Ishikawa (cell line): ENCODE results near the gene TMEM161A.

Experiments used
- CEBPB ChIP-seq: IDR thresholded peaks from 2 replicates; pipeline ENCODE4 v1.6.1; 2012
- CREB1 ChIP-seq: IDR thresholded peaks from 2 replicates; pipeline ENCODE4 v1.6.1; 2012; ENCODE audit warnings: low read depth
- EGR1 ChIP-seq: IDR thresholded peaks from 2 replicates; pipeline ENCODE4 v1.6.1; 2012
- EP300 ChIP-seq: IDR thresholded peaks from 2 replicates; pipeline ENCODE4 v1.6.1; 2012; ENCODE audit warnings: borderline replicate concordance
- FOXM1 ChIP-seq: IDR thresholded peaks from 2 replicates; pipeline ENCODE4 v1.6.1; 2012; ENCODE audit warnings: low read depth, borderline replicate concordance
- NFIC ChIP-seq: IDR thresholded peaks from 2 replicates; pipeline ENCODE4 v1.6.1; 2012
- RAD21 ChIP-seq: IDR thresholded peaks from 2 replicates; pipeline ENCODE4 v1.6.1; 2012; ENCODE audit warnings: low read depth
- TAF1 ChIP-seq: IDR thresholded peaks from 2 replicates; pipeline ENCODE4 v1.6.1; 2012; ENCODE audit warnings: low read depth, mild to moderate bottlenecking
- TCF12 ChIP-seq: IDR thresholded peaks from 2 replicates; pipeline ENCODE4 v1.6.1; 2012; ENCODE audit warnings: low read depth
- TEAD4 ChIP-seq: IDR thresholded peaks from 2 replicates; pipeline ENCODE4 v1.6.1; 2012
- YY1 ChIP-seq: IDR thresholded peaks from 2 replicates; pipeline ENCODE4 v1.6.1; 2012; ENCODE audit warnings: low read depth
- ZBTB7A ChIP-seq: IDR thresholded peaks from 2 replicates; pipeline ENCODE4 v1.6.1; 2012; ENCODE audit warnings: low read depth
- TF ChIP-seq, protein P1 (sequence below): IDR thresholded peaks from 2 replicates; pipeline ENCODE4 v1.6.1; 2012; ENCODE audit warnings: low read depth, mild to moderate bottlenecking
- TF ChIP-seq, protein P2 (sequence below): IDR thresholded peaks from 2 replicates; pipeline ENCODE4 v1.6.1; 2012
- TF ChIP-seq, protein P3 (sequence below): IDR thresholded peaks from 2 replicates; pipeline ENCODE4 v1.6.1; 2012

TMEM161A gene

DNA sequence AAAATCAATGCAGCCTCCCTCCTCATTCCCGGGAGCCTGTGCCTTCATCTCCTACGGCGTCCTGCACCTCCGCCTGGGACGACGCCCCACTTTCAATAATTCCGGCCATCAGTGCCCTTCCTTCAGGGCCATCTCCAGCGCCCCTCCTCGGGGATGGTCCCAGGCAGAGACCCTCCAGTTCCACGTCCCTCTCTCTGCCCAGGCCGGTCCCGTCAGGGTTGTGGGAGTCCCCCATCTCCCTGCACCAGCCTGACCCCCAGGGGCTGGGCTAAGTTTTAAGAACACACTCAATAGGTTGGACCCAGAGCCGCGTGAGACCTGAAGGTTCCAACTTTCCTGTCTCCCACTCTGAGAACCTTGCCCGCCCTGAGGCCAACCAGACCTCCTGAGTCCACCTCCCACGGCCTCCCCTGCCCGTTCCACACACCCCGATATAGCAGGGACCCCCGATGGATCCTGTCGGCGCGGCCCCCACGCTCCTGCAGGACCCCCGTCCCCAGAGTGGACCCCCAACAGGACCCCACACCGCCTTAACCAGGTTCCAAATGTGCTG is 646 bp downstream of the TMEM161A start:
- no peak for TF ChIP-seq EGR1
- TF ChIP-seq, protein P1, sequence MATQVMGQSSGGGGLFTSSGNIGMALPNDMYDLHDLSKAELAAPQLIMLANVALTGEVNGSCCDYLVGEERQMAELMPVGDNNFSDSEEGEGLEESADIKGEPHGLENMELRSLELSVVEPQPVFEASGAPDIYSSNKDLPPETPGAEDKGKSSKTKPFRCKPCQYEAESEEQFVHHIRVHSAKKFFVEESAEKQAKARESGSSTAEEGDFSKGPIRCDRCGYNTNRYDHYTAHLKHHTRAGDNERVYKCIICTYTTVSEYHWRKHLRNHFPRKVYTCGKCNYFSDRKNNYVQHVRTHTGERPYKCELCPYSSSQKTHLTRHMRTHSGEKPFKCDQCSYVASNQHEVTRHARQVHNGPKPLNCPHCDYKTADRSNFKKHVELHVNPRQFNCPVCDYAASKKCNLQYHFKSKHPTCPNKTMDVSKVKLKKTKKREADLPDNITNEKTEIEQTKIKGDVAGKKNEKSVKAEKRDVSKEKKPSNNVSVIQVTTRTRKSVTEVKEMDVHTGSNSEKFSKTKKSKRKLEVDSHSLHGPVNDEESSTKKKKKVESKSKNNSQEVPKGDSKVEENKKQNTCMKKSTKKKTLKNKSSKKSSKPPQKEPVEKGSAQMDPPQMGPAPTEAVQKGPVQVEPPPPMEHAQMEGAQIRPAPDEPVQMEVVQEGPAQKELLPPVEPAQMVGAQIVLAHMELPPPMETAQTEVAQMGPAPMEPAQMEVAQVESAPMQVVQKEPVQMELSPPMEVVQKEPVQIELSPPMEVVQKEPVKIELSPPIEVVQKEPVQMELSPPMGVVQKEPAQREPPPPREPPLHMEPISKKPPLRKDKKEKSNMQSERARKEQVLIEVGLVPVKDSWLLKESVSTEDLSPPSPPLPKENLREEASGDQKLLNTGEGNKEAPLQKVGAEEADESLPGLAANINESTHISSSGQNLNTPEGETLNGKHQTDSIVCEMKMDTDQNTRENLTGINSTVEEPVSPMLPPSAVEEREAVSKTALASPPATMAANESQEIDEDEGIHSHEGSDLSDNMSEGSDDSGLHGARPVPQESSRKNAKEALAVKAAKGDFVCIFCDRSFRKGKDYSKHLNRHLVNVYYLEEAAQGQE = no peak

DNA sequence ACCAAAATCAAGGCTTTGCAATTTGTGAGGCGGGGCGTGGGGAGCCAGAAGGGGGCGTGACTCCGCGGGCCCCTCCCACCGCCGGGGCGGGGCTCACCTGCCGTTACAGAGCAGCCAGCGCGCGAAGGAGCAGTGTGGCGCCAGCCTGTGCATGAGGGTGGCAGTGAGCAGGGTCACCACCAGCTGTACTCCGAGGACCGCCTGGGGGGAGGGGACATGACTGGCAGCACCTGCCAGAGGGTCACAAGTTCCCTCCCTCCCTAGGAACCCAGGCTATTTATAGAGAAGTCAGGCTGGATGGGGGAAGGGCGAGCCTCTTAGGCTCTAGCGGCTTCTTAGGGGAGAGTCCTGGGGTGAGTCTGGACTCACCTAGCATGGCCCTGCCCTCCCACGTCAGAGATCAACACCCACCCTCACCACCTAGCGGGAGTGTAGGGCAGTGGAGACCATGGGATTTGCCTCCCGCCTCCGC is 3.6 kb downstream of the TMEM161A start:
- TF ChIP-seq TEAD4 (no peak), NFIC (no peak)

DNA sequence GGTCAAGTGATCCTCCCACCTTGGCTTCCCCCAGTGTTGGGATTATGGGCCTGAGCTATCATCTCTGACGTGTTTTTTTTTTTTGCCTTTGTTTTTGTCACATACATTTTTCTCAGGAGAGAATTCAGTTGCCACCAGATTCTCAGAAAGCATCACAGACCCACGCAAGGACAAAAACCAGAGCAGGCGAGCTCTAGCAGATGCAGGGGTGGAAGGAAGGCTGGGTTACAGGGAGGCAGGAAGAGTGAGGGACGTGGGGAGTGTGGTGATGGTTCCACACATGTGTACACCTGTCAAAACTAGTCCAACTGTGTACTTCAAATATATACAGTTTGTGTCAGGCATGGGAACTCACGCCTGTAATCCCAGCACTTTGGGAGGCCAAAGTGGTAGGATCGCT is 4.3 kb downstream of the TMEM161A start:
- TF ChIP-seq NFIC (no peak), TAF1 (no peak), RAD21 (no peak), CREB1 (no peak)

DNA sequence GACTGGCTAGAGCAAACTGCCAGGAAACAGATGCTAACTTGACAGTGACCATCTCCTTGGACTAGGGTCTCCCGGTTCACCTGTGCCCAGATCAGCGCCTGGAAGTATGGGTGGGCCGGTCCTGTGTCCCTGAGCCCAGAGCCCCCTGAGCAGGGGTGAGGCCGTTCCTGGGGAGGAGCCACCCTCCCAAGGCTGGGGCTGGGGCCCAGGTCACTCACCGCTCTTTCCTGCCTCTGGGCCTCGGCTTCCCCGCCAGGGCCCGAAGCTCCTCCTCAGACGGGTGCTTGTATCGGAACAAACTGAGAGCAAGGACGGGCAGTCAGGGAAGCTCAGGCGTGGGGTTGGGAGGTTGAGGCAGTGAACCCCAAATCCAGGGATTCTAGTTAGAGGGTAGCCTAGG is 5.4 kb downstream of the TMEM161A start:
- TF ChIP-seq TAF1 (no peak), FOXM1 (no peak), RAD21 (no peak), NFIC (no peak), TEAD4 (no peak), CREB1 (no peak), CEBPB (no peak)
- TF ChIP-seq, protein P1 = no peak
- TF ChIP-seq, protein P2, sequence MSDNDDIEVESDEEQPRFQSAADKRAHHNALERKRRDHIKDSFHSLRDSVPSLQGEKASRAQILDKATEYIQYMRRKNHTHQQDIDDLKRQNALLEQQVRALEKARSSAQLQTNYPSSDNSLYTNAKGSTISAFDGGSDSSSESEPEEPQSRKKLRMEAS = no peak
- TF ChIP-seq, protein P3, sequence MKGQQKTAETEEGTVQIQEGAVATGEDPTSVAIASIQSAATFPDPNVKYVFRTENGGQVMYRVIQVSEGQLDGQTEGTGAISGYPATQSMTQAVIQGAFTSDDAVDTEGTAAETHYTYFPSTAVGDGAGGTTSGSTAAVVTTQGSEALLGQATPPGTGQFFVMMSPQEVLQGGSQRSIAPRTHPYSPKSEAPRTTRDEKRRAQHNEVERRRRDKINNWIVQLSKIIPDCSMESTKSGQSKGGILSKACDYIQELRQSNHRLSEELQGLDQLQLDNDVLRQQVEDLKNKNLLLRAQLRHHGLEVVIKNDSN = no peak

DNA sequence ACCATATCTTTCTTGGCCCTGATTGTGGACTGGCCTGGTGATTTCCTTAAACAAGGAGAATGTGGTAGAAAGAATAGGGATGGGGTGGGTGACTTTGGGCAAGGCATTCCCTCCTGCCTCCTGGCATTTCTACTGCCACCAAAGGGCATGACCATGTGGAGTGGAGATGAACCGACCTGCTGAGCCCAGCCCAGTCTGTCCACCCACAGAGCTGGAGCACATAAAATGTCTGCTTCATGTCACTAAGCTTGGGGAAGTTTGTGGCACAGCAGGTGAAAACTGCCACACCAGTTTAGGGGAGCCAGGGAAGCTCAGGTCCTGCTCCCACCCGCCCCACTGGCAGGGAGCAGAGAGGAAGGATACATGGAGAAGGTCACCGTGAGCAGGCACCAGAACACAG is 6.3 kb downstream of the TMEM161A start:
- TF ChIP-seq TAF1 (no peak), RAD21 (no peak), TEAD4 (no peak), CREB1 (no peak), CEBPB (no peak), TCF12 (no peak), EGR1 (no peak), ZBTB7A (no peak), EP300 (no peak), YY1 (no peak), FOXM1 (no peak)
- TF ChIP-seq, protein P2 = no peak
- TF ChIP-seq, protein P3 = no peak

DNA sequence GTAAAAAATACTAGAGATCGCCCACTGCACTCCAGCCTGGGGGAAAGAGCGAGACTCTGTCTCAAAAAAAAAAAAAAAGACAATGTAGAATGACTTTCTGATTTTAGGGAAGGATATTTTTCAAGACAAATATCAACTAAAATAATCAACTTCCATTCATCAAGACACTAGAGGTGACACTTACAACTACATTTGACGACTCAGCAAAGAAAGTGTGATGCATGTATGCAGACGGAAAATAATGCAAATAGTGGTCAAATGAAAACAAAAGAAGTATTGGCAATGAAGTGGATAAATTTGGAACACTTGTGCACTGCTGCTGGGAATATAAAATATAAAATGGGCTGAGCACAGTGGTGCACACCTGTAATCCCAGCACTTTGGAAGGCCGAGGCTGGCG is 12.2 kb downstream of the TMEM161A start:
- TF ChIP-seq EP300 (no peak), CEBPB (no peak), ZBTB7A (no peak), NFIC (no peak), TEAD4 (no peak), RAD21 (no peak), TAF1 (no peak), CREB1 (no peak), YY1 (no peak)
- TF ChIP-seq, protein P2 = no peak
- TF ChIP-seq, protein P1 = no peak
- TF ChIP-seq, protein P3 = no peak
